DOHH2 (cell line): ENCODE data around the gene SLC49A3.

ENCODE experiments used
- H3F3A ChIP-seq: fragments of 200-600 bp; sonication (generic), shearing (Covaris generic); 2 replicates; pipeline ENCODE4 v1.6.0; 2016; ENCODE audit warnings: antibody characterized with exemption, mild to moderate bottlenecking; ENCODE audit not compliant: control insufficient read depth, insufficient read depth
- H3K27ac ChIP-seq: fragments of 200-600 bp; sonication (generic); 2 replicates; pipeline ENCODE4 v1.5.1; 2014; ENCODE audit warnings: low read depth, mild to moderate bottlenecking, low read length, moderate library complexity
- H3K27me3 ChIP-seq: fragments of 200-600 bp; sonication (generic); 2 replicates; pipeline ENCODE4 v1.6.1; 2014; ENCODE audit warnings: mild to moderate bottlenecking, low read length, mixed read lengths; ENCODE audit not compliant: control insufficient read depth
- H3K36me3 ChIP-seq: fragments of 200-600 bp; sonication (generic); 2 replicates; pipeline ENCODE4 v1.6.1; 2014; ENCODE audit warnings: mild to moderate bottlenecking, low read length, moderate library complexity, mixed read lengths; ENCODE audit not compliant: control insufficient read depth
- H3K4me1 ChIP-seq: fragments of 200-600 bp; sonication (generic); 2 replicates; pipeline ENCODE4 v1.6.1; 2014; ENCODE audit warnings: mild to moderate bottlenecking, low read length, mixed read lengths; ENCODE audit not compliant: control insufficient read depth
- H3K4me2 ChIP-seq: fragments of 200-600 bp; sonication (generic); 2 replicates; pipeline ENCODE4 v1.6.0; 2014; ENCODE audit warnings: mild to moderate bottlenecking, low read length, moderate library complexity
- H3K4me3 ChIP-seq: fragments of 200-600 bp; sonication (generic); 2 replicates; pipeline ENCODE4 v1.5.1; 2014; ENCODE audit warnings: mild to moderate bottlenecking, low read length, mixed read lengths
- H3K79me2 ChIP-seq: fragments of 200-600 bp; sonication (generic); 2 replicates; pipeline ENCODE4 v1.6.1; 2014; ENCODE audit warnings: mild to moderate bottlenecking, low read length, mixed read lengths; ENCODE audit not compliant: control insufficient read depth
- H3K9me2 ChIP-seq: fragments of 200-600 bp; sonication (generic); replicated peaks from 2 replicates; pipeline ENCODE4 v1.6.1; 2014; ENCODE audit warnings: mild to moderate bottlenecking, low read length, mixed read lengths; ENCODE audit not compliant: control insufficient read depth
- H3K9me3 ChIP-seq: fragments of 200-600 bp; sonication (generic); 2 replicates; pipeline ENCODE4 v1.6.1; 2014; ENCODE audit warnings: antibody characterized with exemption, low read length, mixed read lengths; ENCODE audit not compliant: control insufficient read depth, insufficient read depth
- H4K20me1 ChIP-seq: fragments of 200-600 bp; sonication (generic); 2 replicates; pipeline ENCODE4 v1.6.0; 2014; ENCODE audit warnings: low read depth, mild to moderate bottlenecking, antibody characterized with exemption, low read length, moderate library complexity; ENCODE audit not compliant: control insufficient read depth, insufficient read depth
- EZH2phosphoT487 ChIP-seq: fragments of 200-600 bp; sonication (generic); IDR thresholded peaks from 2 replicates; pipeline ENCODE4 v1.6.1; 2017; ENCODE audit warnings: borderline replicate concordance, mild to moderate bottlenecking, antibody characterized with exemption, low read length, moderate library complexity, mixed read lengths
- TF ChIP-seq, protein P1 (sequence below): fragments of 200-600 bp; sonication (generic); IDR thresholded peaks from one replicate; pipeline ENCODE4 v1.5.1; 2014; ENCODE audit warnings: antibody characterized with exemption, mild to moderate bottlenecking, low read depth, low read length; ENCODE audit not compliant: poor library complexity, severe bottlenecking

SLC49A3 gene

GRCh38 chr4:675980-676870, 12.7 kb downstream of the SLC49A3 start:
- Histone ChIP-seq H3K9me3 (no peaks in the 10 kb centered on the region), H3K27me3 (no peaks in the 10 kb centered on the region), H4K20me1 (no peaks in the 10 kb centered on the region), H3K4me3 (peak overlapping the region; percentile 89), H3K4me1 (peaks cover 63% of the 10 kb centered on the region), H3K79me2 (peaks cover 26% of the 10 kb centered on the region), H3K36me3 (peaks cover 36% of the 10 kb centered on the region), H3K4me2 (peak overlapping the region; percentile 95), H3K9me2 (no peaks in the 10 kb centered on the region), H3K27ac (peak overlapping the region; percentile 92), H3F3A (peaks cover 10% of the 10 kb centered on the region)
- TF ChIP-seq, protein P1, sequence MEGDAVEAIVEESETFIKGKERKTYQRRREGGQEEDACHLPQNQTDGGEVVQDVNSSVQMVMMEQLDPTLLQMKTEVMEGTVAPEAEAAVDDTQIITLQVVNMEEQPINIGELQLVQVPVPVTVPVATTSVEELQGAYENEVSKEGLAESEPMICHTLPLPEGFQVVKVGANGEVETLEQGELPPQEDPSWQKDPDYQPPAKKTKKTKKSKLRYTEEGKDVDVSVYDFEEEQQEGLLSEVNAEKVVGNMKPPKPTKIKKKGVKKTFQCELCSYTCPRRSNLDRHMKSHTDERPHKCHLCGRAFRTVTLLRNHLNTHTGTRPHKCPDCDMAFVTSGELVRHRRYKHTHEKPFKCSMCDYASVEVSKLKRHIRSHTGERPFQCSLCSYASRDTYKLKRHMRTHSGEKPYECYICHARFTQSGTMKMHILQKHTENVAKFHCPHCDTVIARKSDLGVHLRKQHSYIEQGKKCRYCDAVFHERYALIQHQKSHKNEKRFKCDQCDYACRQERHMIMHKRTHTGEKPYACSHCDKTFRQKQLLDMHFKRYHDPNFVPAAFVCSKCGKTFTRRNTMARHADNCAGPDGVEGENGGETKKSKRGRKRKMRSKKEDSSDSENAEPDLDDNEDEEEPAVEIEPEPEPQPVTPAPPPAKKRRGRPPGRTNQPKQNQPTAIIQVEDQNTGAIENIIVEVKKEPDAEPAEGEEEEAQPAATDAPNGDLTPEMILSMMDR, result no peak
- TF ChIP-seq EZH2phosphoT487, result no peak

- Histone ChIP-seq H3K9me3 (no peaks in the 10 kb centered on the region), H3K4me3 (peak overlapping the region; percentile 89), H3F3A (peaks cover 10% of the 10 kb centered on the region), H3K4me1 (peaks cover 53% of the 10 kb centered on the region), H3K27ac (peak overlapping the region; percentile 92), H3K9me2 (no peaks in the 10 kb centered on the region), H4K20me1 (no peaks in the 10 kb centered on the region), H3K36me3 (peaks cover 44% of the 10 kb centered on the region), H3K79me2 (peaks cover 26% of the 10 kb centered on the region), H3K27me3 (no peaks in the 10 kb centered on the region), H3K4me2 (peak overlapping the region; percentile 95)
- TF ChIP-seq EZH2phosphoT487, result no peak
- TF ChIP-seq, protein P1, result no peak
Measured at GRCh38 chr4:675036-675882, 13.7 kb downstream of the SLC49A3 start.

DNA sequence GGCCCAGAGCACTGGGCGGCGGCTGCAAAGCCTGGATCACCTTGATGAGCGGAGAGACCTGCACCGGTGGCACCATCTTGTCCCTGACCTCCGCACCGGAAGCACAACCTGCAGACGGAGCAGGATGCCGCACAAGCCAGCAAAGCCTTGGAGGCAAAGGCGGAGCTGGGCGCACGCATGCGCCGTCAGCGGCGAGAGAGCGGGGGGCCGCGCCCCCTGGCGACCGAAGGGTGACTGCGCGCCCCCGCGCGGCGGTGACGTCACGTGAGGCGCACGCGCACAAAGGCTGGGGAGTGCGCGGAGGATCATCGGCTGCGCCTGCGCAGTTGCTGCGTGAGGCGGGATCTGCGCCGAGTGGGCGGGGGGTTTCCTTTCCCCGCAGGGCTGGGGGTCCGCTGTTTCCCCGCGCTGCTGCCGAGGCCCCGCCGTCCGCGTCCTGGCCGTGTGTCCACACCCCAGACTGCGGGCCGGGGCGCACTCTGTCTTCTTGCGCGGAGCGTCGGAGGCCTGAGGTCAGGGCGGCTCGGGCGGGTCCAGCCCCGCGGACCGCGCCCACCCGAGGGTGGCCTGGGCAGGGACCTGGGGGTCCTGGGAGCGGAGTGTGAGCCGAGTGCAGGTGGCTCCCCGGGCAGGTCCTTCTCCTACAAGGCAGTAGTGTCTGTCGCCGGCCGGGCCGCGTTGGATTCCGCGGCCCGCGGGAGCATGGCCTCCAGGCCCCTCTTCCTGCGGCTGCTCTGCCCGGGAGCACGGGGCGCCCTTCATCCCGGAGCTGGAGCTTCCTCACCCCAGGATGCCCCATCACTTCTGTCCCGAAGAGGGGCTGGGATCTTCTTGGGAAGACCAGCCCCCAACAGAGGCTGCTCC, 14.5 kb downstream of the SLC49A3 start, which contains the start of the genes ATP5ME and MYL5:
TSS of gene ATP5ME (minus strand) at position 105 of the 864 bp plus-strand sequence. CDS start at position 76, 29 bp downstream.
TSS of gene MYL5 (plus strand) at position 371 of the 864 bp plus-strand sequence. CDS start 3,485 bp downstream, outside the sequence.
- Histone ChIP-seq H3F3A (peaks cover 10% of the 10 kb centered on the region), H3K9me3 (no peaks in the 10 kb centered on the region), H3K79me2 (peaks cover 26% of the 10 kb centered on the region), H4K20me1 (no peaks in the 10 kb centered on the region), H3K4me1 (peaks cover 47% of the 10 kb centered on the region), H3K27me3 (no peaks in the 10 kb centered on the region), H3K9me2 (no peaks in the 10 kb centered on the region), H3K4me3 (peak within 1 kb of the TSS; percentile 89), H3K4me2 (peak within 1 kb of the TSS; percentile 98), H3K36me3 (peaks cover 44% of the 10 kb centered on the region), H3K27ac (peak within 1 kb of the TSS; percentile 92)
- TF ChIP-seq EZH2phosphoT487, result no peak
- TF ChIP-seq, protein P1, result peak; percentile 90
